ENCODE measurements around the gene ANGPT4. TPM values are rescaled to one million over a fixed set of nuclear protein-coding genes. Genes with fewer than 3 reads are reported as not detected.

The ANGPT4 gene
- total RNA-seq, 1 donor from 2014 or later: 0.05 TPM

GRCh38 chr20:845226-845868, 70.8 kb downstream of the ANGPT4 start:
- H3K4me1 Mint-ChIP-seq (ENCODE audit: low read depth, unreplicated experiment): no peaks in the 10 kb centered on the region

GRCh38 chr20:844473-845225, 71.5 kb downstream of the ANGPT4 start:
- Histone ChIP-seq H4K20me1 (ENCODE audit: insufficient read depth, low read length) (peaks cover 13% of the 10 kb centered on the region), H3K4me1 (ENCODE audit: insufficient read depth, low read length) (peaks cover 5% of the 10 kb centered on the region), H3K27me3 (ENCODE audit: insufficient read depth, low read length) (no peaks in the 10 kb centered on the region), H3K79me2 (ENCODE audit: insufficient read depth, low read length) (peaks cover 3% of the 10 kb centered on the region), H3K27ac (ENCODE audit: low read depth, low read length) (no peak overlapping the region), H3K9ac (ENCODE audit: low read length) (peak overlapping the region; percentile 58), H3K9me3 (ENCODE audit: insufficient read depth, low read depth, low read length) (no peaks in the 10 kb centered on the region), H2AFZ (ENCODE audit: low read depth, low read length) (peak overlapping the region; percentile 81), H3K4me2 (ENCODE audit: low read length) (peak overlapping the region; percentile 90), H3K36me3 (ENCODE audit: insufficient read depth, low read length) (no peaks in the 10 kb centered on the region), H3K4me3 (ENCODE audit: insufficient read depth, low read depth, low read length) (peak overlapping the region; percentile 60)
- Mint-ChIP-seq H3K27me3 (ENCODE audit: low read depth, unreplicated experiment) (peaks cover 54% of the 10 kb centered on the region), H3K4me1 (ENCODE audit: low read depth, unreplicated experiment) (no peaks in the 10 kb centered on the region), H3K27ac (ENCODE audit: unreplicated experiment) (no peak overlapping the region), H3K36me3 (ENCODE audit: low read depth, unreplicated experiment) (no peaks in the 10 kb centered on the region), H3K9me3 (ENCODE audit: unreplicated experiment) (no peaks in the 10 kb centered on the region), H3K4me3 (ENCODE audit: unreplicated experiment) (peak overlapping the region; percentile 62)
- DNase-seq (ENCODE audit: low read depth) (peak; percentile 81), FAIRE-seq (no peak)
- TF ChIP-seq CTCF (IDR thresholded peaks at IDR 0.05; ENCODE audit: insufficient read depth, low read depth, low read length) (no peak), EZH2 (IDR thresholded peaks at IDR 0.05; ENCODE audit: insufficient read depth, low read length) (no peak)

More at GRCh38 chr20:845226-845868, 70.8 kb downstream of the ANGPT4 start:
- Histone ChIP-seq H3K79me2 (ENCODE audit: insufficient read depth, low read length) (peaks cover 3% of the 10 kb centered on the region), H3K27ac (ENCODE audit: low read depth, low read length) (no peak overlapping the region), H3K4me2 (ENCODE audit: low read length) (peak overlapping the region; percentile 90), H3K36me3 (ENCODE audit: insufficient read depth, low read length) (no peaks in the 10 kb centered on the region), H2AFZ (ENCODE audit: low read depth, low read length) (no peak overlapping the region), H3K27me3 (ENCODE audit: insufficient read depth, low read length) (no peaks in the 10 kb centered on the region), H3K9me3 (ENCODE audit: insufficient read depth, low read depth, low read length) (no peaks in the 10 kb centered on the region), H3K4me1 (ENCODE audit: insufficient read depth, low read length) (peaks cover 5% of the 10 kb centered on the region), H3K9ac (ENCODE audit: low read length) (no peak overlapping the region), H4K20me1 (ENCODE audit: insufficient read depth, low read length) (peaks cover 12% of the 10 kb centered on the region), H3K4me3 (ENCODE audit: insufficient read depth, low read depth, low read length) (no peak overlapping the region)
- Mint-ChIP-seq H3K36me3 (ENCODE audit: low read depth, unreplicated experiment) (no peaks in the 10 kb centered on the region), H3K27ac (ENCODE audit: unreplicated experiment) (no peak overlapping the region), H3K27me3 (ENCODE audit: low read depth, unreplicated experiment) (peaks cover 47% of the 10 kb centered on the region), H3K4me3 (ENCODE audit: unreplicated experiment) (no peak overlapping the region), H3K9me3 (ENCODE audit: unreplicated experiment) (no peaks in the 10 kb centered on the region)
- no peak for FAIRE-seq
- no peak for DNase-seq (ENCODE audit: low read depth)
- TF ChIP-seq CTCF (IDR thresholded peaks at IDR 0.05; ENCODE audit: insufficient read depth, low read depth, low read length): no peak

- Histone ChIP-seq H2AFZ (ENCODE audit: low read depth, low read length) (no peak overlapping the region), H3K27ac (ENCODE audit: low read depth, low read length) (no peak overlapping the region), H4K20me1 (ENCODE audit: insufficient read depth, low read length) (peaks cover 16% of the 10 kb centered on the region), H3K27me3 (ENCODE audit: insufficient read depth, low read length) (no peaks in the 10 kb centered on the region), H3K79me2 (ENCODE audit: insufficient read depth, low read length) (peaks cover 3% of the 10 kb centered on the region), H3K9me3 (ENCODE audit: insufficient read depth, low read depth, low read length) (no peaks in the 10 kb centered on the region), H3K4me2 (ENCODE audit: low read length) (peak overlapping the region; percentile 90), H3K4me1 (ENCODE audit: insufficient read depth, low read length) (peaks cover 5% of the 10 kb centered on the region), H3K36me3 (ENCODE audit: insufficient read depth, low read length) (no peaks in the 10 kb centered on the region), H3K4me3 (ENCODE audit: insufficient read depth, low read depth, low read length) (no peak overlapping the region), H3K9ac (ENCODE audit: low read length) (no peak overlapping the region)
- no peak for DNase-seq (ENCODE audit: low read depth)
- H3K27ac Mint-ChIP-seq (ENCODE audit: unreplicated experiment): no peak overlapping the region
- H3K4me3 Mint-ChIP-seq (ENCODE audit: unreplicated experiment): no peak overlapping the region
- peaks cover 60% of the 10 kb centered on the region for H3K27me3 Mint-ChIP-seq (ENCODE audit: low read depth, unreplicated experiment)
- H3K9me3 Mint-ChIP-seq (ENCODE audit: unreplicated experiment): peaks cover 4% of the 10 kb centered on the region
- no peaks in the 10 kb centered on the region for H3K36me3 Mint-ChIP-seq (ENCODE audit: low read depth, unreplicated experiment)
- H3K4me1 Mint-ChIP-seq (ENCODE audit: low read depth, unreplicated experiment): no peaks in the 10 kb centered on the region
- TF ChIP-seq EZH2 (IDR thresholded peaks at IDR 0.05; ENCODE audit: insufficient read depth, low read length) (no peak), CTCF (IDR thresholded peaks at IDR 0.05; ENCODE audit: insufficient read depth, low read depth, low read length) (no peak)
- FAIRE-seq: no peak
Measured at GRCh38 chr20:843912-844311, 72.2 kb downstream of the ANGPT4 start.

All from astrocyte (in vitro differentiated cells and primary cell).